ENCODE results near the gene CCAR1.

DNA sequence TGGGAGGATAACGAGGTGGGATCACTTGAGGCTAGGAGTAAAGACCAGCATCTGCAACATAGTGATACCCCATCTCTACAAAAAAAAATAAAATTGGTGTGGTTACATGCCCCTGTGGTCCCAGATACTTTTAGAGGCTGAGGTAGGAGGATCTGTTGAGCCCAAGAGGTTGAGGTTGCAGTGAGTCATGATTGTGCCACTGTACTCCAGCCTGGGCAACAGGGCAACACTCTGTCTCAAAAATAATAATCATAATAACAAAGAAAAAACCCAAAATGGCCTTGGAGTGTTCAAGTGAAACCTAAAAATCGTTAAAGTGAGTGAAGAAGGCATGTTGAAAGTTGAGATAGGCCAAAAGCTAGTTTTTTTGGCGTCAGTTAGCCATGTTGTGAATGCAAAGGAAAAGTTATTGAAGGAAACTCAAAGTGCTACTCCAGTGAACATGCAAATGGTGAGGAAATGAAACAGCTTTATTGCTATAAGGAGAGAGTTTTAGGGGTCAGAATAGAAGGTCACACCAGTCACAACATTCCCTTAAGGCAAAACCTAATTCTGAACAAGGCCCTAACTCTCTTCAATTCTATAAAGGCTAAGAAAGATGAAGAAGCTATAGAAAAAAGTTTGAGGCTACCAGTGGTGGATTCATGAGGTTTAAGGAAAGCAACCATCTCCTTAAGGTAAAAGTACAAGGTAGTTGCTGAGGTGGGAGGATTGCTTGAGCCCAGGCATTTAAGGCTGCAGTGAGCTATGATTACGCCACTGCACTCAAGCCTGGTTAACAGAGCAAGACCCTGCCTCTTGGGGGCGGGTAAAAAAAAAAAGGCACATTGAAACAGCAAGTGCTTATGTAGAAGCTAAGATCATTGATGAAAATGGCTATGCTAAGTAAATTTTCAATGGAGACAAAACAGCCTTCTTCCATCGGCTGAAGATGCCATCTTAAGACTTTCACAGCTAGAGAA lies 60.9 kb downstream of the CCAR1 start:
- TF ChIP-seq, protein P1, sequence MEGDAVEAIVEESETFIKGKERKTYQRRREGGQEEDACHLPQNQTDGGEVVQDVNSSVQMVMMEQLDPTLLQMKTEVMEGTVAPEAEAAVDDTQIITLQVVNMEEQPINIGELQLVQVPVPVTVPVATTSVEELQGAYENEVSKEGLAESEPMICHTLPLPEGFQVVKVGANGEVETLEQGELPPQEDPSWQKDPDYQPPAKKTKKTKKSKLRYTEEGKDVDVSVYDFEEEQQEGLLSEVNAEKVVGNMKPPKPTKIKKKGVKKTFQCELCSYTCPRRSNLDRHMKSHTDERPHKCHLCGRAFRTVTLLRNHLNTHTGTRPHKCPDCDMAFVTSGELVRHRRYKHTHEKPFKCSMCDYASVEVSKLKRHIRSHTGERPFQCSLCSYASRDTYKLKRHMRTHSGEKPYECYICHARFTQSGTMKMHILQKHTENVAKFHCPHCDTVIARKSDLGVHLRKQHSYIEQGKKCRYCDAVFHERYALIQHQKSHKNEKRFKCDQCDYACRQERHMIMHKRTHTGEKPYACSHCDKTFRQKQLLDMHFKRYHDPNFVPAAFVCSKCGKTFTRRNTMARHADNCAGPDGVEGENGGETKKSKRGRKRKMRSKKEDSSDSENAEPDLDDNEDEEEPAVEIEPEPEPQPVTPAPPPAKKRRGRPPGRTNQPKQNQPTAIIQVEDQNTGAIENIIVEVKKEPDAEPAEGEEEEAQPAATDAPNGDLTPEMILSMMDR (IDR thresholded peaks at IDR 0.05) = no peak
- no peak for TF ChIP-seq POLR2A (IDR thresholded peaks at IDR 0.05)
